ENCODE results near the gene AHCY.
"Not testable (repeated sequence)": the region's sequence is repeated elsewhere in the genome, so short reads cannot be mapped to it uniquely, and the experiment has no call there.

AHCY gene

DNA sequence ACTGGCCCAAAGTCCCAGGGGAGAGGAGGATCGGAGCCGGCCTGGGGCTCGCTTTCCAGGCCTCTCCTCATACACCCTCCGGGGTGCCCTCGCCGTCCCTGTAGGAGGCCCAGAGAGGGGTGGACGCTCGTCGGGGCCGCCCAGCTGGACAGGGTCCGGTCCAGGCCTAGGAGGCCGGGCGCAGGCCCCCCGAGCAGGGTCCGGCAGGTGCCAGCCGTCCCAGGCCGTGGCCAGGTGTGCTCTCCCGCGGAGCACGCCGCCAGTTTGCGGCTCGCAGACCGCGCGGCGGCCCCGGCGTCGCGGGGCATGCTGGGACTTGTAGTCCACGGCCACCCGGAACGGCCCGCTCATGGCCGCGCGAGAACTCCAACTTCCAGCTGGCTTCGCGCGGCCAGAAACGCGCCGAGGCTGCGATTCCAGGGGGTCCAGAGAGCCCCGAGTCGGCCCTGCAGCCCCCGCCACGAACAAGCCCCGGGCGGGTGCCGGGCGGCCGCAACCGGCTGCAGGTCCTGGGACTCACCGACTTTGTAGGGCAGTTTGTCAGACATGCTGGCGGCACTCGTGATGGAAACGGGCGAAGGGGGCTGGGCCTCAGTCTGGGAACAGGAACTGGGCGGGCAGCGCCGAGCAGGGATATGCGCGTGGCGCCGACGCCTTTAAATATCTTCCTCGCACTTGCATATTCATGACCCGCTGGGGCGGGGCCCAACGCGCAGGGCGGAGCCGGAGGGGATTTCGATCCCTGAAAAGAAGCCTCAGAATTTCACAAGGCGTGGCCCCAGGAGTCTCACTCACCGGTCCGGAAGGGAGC lies at the start of gene AHCY:
TSS of gene AHCY (minus strand) at position 633 of the 811 bp plus-strand sequence. CDS start at position 548, 85 bp downstream.
- DNase-seq (ENCODE audit: low read depth in 2 of 2, low spot score in 1 of 2): peak; percentile 78 to 83

DNA sequence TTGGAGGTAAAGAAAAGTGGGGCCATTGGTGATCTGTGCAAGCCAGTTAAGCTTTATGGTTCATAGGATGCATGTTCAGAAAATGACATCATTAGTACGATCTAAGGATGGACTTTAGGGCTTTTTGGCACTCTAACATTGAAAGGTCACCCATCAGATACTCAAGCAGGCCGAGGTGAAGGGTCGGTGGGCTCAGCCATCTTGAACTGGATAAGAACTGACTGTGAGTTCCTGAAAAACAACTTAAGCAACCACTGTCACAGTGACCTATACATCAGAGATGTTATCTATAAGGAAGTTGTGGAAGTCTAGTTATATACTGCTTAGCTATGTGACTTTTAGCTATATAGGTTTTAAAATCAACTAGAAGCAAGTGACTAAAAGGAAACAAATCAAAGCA lies 46.9 kb upstream of the AHCY start:
- DNase-seq (ENCODE audit: low read depth in 2 of 2, low spot score in 1 of 2): no peak

DNA sequence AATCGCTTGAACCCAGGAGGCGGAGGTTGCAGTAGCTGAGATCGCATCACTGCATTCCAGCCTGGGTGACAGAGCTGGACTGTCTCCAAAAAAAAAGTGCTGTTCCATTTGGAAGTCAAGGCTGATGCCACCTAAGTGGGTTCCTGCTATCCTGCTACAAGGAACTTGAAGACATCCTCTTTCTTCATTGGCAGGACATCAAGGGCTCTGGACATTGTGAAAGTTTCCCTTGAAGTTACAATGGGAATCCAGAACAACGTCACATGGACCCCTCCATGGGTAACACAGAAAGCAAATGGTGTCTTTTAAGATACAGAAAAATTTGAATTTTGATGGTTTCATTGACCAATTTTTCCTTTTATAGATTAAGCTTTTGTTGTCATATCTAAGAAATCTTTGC lies 44.4 kb upstream of the AHCY start:
- no peak for DNase-seq (ENCODE audit: low read depth in 2 of 2, low spot score in 1 of 2)

DNA sequence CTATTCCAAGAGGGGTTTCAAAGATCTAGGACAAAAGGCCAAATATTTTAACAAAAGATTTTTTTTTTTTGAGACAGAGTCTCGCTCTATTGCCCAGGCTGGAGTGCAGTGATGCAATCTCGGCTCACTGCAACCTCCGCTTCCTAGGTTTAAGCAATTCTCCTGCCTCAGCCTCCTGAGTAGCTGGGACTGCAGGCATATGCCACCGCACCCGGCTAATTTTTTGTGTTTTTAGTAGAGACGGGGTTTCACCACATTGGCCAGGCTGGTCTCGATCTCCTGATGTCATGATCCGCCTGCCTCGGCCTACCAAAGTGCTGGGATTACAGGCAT lies 43.3 kb upstream of the AHCY start:
- not testable (repeated sequence) for DNase-seq (ENCODE audit: low read depth in 2 of 2, low spot score in 1 of 2)

DNA sequence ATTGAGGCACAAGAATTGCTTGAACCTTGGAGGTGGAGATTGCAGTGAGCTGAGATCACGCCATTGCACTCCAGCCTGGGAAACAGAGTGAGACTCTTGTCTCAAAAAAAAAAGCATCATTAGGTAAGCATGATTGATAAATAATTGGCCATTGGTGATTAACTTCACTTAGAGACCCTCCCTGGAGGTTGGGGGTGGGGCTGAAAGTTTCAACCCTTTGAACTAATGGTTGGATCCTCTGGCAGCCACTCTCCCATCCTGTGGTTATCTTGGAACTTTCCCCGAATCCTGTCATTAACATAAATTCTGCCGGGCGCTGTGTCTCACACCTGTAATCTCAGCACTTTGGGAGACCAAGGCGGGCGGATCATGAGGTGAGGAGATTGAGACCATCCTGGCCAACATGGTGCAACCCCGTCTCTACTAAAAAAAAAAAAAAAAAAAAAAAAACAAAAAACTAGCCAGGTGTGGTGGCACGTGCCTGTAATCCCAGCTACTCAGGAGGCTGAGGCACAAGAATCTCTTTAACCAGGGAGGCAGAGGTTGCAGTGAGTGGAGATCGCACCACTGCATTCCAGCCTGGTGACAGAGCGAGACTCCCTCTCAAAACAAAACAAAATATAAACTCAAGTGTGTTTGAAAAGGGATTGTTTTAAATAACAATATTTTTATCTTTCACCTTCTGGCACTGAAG lies 42.8 kb upstream of the AHCY start:
- DNase-seq (ENCODE audit: low read depth in 2 of 2, low spot score in 1 of 2): not testable (repeated sequence)

DNA sequence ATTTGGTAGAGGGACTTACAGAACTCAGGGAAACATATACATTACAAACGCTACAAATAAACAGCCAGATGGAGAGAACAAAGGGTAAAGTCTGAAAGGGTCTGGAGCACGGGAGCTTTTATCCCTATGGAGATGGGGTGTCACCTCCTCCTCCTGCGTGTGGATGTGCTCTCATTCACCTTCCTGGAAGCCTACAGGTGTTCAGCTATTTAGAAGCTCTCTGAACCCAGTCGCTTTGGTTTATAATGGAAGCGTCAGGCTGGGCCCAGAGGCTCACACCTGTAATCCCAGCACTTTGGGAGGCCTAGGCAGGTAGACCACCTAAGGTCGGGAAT lies 42.2 kb upstream of the AHCY start:
- no peak for DNase-seq (ENCODE audit: low read depth in 2 of 2, low spot score in 1 of 2)

DNA sequence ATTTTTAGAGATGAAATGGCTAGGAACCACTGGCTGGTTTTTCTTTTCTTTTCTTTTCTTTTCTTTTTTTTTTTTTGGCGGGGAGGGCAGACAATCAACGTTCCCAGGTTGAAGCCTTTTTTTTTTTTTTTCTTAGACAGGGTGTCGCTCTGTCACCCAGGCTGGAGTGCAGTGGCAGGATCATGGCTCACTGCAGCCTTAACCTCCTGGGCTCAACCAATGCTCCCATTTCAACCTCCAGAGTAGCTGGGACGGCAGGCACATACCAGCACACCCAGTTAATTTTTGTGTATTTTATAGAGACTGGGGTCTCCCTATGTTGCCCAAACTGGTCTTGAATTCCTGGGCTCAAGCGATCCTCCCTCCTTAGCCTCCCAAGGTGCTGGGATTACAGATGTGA lies 41.1 kb upstream of the AHCY start:
- no peak for DNase-seq (ENCODE audit: low read depth in 2 of 2, low spot score in 1 of 2)

DNA sequence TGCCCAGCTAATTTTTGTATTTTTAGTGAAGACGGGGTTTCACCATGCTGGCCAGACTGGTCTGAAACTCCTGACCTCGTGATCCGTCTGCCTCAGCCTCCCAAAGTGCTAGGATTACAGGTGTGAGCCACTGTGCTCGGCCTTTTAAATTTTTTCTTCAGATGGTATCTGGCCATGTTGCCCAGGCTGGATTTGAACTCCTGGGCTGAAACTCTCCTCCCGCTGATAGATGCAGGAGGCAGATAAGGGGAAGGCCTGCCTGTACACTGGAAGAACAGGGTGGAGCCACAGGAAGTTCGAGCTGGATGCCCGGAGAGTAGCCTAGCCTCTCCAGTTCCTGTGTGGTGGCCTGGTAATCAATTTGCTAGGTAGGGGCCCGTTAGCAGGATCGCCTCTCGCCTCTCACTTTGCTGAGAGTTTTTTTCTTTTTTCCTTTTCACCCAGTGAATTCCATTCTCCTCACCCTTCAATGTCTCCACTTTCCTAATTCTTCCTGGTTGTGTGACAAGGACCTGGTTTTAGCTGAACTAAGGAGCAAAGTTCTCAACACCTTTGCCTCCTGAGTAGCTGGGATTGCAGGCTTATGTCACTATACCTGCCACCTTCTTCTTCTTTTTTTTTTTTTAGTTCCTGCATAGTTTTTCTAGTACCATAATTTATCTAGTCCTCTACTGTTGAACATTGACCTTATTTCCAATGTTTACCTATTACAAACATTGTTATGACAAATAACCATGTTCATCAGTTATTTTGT lies 40.5 kb upstream of the AHCY start:
- no peak for DNase-seq (ENCODE audit: low read depth in 2 of 2, low spot score in 1 of 2)

DNA sequence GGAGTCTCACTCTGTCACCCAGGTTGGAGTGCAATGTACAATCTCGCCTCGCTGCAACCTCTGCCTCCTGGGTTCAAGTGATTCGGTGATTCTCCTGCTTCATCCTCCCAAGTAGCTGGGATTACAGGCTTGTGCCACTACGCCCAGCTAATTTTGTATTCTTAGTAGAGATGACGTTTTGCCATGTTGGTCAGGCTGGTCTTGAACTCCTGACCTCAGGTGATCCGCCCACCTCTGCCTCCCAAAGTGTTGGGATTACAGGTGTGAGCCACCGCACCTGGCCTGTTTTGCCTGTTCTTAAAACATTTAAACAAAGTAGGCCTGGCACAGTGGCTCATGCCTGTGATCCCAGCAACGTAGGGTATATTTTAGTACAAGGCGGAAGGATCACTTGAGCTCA lies 38.0 kb upstream of the AHCY start:
- DNase-seq (ENCODE audit: low read depth in 2 of 2, low spot score in 1 of 2): not testable (repeated sequence)

DNA sequence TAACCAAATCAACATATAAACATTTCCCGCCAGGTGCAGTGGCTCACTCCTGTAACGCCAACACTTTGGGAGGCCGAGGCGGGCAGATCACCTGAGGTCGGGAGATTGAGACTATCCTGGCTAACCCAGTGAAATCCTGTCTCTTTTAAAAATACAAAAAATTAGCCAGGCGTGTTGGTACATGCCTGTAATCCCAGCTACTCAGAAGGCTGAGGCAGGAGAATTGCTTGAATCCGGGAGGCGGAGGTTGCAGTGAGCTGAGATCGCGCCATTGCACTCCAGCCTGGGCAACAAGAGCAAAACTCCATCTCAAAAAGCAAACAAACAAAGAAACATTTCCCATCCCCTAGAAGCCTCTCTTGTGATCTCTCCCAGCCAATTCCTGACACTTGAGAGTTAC lies 37.6 kb upstream of the AHCY start:
- not testable (repeated sequence) for DNase-seq (ENCODE audit: low read depth in 2 of 2, low spot score in 1 of 2)

DNA sequence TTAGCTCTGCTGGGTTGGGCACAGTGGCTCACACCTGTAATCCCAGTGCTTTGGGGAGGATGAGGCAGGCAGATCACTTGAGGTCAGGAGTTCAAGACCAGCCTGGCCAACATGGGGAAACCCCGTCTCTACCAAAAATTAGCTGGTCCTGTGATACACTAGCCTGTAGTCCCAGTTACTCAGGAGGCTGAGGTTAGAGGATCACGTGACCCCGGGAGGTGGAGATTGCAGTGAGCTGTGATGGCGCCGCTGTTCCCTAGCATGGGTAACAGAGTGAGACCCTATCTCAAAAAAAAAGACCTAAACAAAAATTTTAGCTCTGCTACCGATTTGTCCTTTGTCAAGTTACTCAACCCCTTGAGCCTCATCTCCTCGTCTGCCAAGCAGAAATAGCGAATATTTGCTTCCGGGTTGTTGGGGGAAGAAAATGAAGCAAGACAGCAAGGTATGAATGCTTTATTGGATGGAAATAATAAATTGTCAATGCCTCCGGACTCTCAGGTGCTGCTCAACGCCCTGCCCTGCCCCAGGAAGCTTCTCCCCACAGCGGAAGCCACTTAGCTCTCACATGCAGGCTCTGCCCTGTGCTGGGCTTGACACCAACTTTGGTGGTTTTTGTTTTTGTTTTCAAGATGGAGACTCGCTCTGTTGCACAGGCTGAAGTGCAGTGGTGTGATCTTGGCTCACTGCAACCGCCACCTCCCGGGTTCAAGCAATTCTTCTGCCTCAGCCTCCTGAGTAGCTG lies 35.0 kb upstream of the AHCY start:
- no peak for DNase-seq (ENCODE audit: low read depth in 2 of 2, low spot score in 1 of 2)

DNA sequence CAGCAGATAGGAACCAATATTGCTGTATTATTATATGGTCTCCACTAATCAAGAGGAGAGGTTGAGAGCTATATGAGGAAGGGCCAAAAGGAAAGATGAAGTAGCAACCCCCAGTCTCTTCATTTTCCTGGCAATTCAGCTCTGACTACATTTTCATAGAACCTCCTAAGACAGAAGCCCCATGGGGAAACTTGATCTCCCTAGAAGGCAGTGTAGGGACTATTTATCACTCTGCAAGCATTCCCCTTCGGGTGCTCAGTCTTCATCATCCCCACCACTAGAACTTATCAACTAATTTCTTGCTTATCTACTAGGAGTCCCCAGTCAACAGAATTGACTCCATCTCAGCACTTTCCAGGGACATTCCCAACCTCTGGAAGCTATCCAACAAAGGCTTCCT lies 34.4 kb upstream of the AHCY start:
- no peak for DNase-seq (ENCODE audit: low read depth in 2 of 2, low spot score in 1 of 2)

DNA sequence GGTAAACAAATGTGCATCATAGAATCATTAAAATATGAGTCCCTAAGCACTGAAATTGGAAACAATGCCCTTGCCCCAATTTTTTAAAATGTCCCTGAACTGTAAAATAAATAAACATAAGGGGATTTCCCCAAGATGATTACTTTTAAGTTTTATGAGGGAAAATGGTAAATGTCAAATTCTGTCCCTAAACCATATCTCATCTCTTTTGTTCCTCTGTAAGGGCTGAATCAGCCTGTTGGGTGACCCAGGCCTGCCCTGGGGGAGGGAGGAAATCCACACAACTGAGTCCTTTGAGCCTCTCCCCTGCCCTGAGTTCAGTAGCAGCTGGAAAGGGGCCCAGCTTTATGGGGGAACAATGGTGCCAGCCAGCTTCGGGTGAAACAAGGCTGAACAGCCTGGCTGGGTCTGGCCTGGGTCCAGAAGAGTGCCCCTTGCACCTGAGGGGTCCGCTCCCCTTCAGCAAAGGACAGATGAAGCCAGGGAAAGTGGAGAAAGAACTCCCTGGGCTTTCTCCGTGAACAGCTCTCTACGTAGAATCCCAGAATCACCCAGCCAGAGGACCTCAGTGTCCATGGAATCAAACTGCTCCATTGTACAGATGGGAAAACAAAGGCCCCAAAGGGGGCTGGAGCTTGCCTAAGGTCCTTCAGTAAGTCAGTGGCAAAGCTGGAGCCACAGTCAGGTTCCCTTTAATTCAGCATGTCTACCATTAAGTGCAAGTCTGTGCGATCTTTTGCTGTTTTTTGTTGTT lies 31.7 kb upstream of the AHCY start:
- DNase-seq (ENCODE audit: low read depth in 2 of 2, low spot score in 1 of 2): no peak

DNA sequence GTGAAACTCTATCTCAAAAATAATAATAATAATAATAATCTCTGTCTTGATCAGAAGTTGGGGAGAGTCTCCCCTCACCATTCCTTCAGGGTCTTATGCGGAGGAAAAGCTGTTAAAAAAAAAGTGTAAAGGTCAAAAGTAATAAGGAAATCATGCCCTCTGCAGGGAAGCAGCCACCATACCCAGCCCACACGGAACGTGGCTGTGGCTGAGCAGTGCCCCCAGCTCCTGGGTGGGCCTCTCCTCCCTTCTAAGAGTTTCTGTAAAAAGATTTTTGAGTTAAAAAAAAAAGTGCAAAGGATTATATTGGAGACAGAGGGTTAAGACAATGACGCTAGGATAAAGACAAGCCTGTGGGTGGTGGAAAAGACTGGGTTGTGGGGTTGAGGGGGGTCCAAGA lies 30.6 kb upstream of the AHCY start:
- no peak for DNase-seq (ENCODE audit: low read depth in 2 of 2, low spot score in 1 of 2)

DNA sequence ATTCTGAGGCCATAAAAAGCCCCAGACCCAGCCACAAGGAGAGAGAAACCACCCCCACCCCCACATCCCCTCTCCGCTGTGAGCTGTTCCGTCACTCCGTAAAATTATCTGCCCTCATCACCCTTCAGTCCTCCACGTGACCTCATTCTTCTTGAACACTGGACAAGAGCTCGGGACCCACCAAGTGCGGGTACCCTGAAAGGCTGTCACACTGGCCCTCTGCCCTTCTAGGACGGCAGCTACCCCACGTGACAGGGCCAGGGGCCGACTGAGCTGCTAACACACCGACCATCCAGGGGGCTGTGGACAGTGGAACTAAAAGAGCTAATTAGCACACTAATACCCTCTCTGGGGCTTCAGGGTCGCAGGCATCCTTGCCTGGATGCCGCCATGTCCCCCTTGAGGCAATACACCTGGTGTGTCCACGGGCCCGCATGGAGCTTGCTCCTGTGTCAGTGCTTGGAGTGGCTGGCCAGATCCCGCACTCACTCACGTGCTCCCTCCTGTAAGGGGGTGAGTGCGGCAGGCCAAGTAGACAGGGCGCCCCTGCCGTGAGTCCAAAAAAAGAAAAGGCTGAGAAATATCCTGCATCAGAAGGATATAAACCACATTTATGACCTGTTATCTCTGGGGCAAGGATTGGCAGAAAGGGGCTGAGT lies 29.2 kb upstream of the AHCY start:
- no peak for DNase-seq (ENCODE audit: low read depth in 2 of 2, low spot score in 1 of 2)

DNA sequence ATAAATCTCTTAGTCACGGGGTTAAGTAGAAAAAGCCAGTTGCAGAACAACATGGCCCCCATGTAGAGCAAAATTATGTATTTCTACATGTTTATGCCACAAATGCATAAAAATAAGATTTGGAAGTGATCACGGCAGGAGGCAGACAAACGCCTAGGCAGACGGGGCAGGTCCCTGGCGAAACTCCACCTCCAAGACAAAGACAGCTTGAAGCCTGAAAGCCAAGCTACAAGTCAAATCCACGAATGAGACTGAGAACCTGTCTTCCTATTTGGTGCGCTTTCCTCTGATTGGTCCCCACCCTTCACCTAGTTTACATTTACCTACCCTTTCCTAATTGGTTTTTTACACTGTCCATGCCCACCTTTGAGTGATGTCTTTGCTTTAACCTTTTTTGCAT lies 28.7 kb upstream of the AHCY start:
- DNase-seq (ENCODE audit: low read depth in 2 of 2, low spot score in 1 of 2): no peak

DNA sequence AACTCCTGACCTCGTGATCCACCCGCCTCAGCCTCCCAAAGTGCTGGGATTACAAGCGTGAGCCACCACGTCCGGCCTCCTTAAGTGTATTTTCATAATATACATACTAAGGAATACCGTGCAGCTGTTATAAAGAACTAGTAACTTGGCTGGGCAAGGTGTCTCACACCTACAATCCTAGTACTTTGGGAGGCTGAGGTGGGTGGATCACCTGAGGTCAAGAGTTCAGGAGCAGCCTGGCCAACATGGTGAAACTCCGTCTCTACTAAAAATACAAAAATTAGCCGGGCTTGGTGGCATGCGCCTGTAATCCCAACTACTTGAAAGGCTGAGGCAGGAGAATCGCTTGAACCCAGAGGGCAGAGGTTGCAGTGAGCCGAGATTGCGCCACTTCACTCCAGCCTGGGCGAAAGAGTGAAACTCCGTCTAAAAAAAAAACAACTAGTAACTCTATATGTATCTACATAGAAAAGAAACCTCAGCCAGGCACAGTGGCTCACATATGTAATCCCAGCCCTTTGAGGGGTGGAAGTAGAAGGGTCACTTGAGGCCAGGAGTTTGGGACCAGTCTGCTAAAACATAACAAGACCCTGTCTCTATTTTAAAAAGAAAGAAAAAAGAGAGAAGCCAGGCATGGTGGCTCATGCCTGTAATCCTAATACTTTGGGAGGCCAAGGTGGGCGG lies 27.8 kb upstream of the AHCY start:
- not testable (repeated sequence) for DNase-seq (ENCODE audit: low read depth in 2 of 2, low spot score in 1 of 2)

DNA sequence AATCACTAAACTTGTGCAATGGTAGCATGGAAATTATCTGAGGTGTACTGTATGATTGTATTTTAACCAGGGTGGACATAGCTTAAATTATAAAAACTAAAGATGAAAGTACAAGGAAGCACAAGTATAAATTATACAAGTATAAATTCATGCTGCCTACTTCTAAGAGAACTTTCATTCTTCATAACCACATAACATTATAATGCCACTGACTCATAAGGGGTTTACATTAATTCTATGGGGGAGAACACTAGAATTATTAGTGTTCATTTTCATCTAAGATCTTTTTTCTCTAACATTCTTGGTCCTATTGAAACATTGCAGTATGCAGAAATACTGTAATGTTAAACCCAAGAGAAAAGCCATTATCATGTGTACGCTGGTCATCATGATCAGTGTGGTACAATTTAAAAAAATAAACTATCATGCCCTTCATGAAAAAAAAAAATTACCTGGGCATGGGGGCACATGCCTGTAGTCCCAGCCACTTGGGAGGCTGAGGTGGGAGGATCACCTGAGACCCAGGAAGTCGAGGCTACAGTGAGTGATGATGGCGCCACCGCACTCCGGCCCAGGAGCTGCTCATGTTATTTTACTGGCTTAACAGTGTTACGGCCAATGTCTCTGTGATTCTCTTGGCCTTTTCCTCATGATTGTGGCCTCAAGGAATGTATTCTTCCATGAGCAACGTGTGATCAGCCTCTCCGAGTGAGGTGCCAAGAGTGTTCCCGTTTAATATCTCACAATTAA lies 25.9 kb upstream of the AHCY start:
- DNase-seq (ENCODE audit: low read depth in 2 of 2, low spot score in 1 of 2): no peak

DNA sequence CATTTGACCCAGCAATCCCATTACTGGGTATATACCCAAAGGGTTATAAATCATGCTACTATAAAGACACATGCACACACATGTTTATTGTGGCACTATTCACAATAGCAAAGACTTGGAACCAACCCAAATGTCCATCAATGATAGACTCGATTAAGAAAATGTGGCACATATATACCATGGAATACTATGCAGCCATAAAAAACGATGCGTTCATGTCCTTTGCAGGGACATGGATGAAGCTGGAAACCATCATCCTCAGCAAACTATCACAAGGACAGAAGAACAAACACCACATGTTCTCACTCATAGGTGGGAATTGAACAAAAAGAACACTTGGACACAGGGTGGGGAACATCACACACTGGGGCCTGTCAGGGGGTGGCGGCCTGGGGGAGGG lies 25.1 kb upstream of the AHCY start:
- DNase-seq (ENCODE audit: low read depth in 2 of 2, low spot score in 1 of 2): not testable (repeated sequence)
